ENCODE data around the gene LRMDA.

DNA sequence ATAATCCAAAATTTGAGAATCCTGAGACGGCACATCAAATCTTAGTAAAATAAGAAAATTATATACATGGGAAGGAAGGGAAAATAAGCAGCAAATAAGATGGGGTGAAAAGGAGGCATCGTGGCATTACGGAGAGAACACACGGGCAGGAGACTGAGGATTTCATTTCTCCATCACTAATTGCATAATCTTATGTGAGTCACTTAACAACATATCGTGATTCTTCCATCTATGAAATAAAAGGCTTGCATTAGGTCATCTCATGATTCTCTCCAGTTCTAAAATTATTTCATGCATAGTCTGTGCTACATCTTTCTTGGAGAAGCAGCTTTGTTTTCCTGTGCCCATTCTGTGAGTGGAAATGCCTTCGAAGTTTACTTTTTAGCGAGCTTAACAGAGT lies 288.7 kb downstream of the LRMDA start:
- TF ChIP-seq, protein P1, sequence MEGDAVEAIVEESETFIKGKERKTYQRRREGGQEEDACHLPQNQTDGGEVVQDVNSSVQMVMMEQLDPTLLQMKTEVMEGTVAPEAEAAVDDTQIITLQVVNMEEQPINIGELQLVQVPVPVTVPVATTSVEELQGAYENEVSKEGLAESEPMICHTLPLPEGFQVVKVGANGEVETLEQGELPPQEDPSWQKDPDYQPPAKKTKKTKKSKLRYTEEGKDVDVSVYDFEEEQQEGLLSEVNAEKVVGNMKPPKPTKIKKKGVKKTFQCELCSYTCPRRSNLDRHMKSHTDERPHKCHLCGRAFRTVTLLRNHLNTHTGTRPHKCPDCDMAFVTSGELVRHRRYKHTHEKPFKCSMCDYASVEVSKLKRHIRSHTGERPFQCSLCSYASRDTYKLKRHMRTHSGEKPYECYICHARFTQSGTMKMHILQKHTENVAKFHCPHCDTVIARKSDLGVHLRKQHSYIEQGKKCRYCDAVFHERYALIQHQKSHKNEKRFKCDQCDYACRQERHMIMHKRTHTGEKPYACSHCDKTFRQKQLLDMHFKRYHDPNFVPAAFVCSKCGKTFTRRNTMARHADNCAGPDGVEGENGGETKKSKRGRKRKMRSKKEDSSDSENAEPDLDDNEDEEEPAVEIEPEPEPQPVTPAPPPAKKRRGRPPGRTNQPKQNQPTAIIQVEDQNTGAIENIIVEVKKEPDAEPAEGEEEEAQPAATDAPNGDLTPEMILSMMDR (conservative IDR thresholded peaks at IDR 0.05; ENCODE audit: low read depth, low read length) = no peak
- TF ChIP-seq POLR2A (IDR thresholded peaks at IDR 0.05; ENCODE audit: low read depth, low read length) = no peak
- TF ChIP-seq RAD21 (IDR thresholded peaks at IDR 0.05; ENCODE audit: low read length) = no peak
- TF ChIP-seq CHD1 (IDR thresholded peaks at IDR 0.05; ENCODE audit: low read depth, low read length) = no peak
- no peak for TF ChIP-seq CEBPB (IDR thresholded peaks at IDR 0.05; ENCODE audit: low read depth, low read length)
- no peak for TF ChIP-seq USF2 (IDR thresholded peaks at IDR 0.05; ENCODE audit: low read depth, low read length)

Data from IMR-90 (cell line).